SK-N-SH (cell line): ENCODE measurements around the gene ADGRL3. TPM values are rescaled to one million over a fixed set of nuclear protein-coding genes. Genes with fewer than 3 reads are reported as not detected.

Experiments
- CTCF ChIA-PET: fragments of 300-600, 350-600 bp; formaldehyde crosslinking; extraction: SDS; loops from one replicate; lab custom pipeline; 2021; lab: Yijun Ruan, JAX
- POLR2A ChIA-PET: fragments of 350-600 bp; sonication (Branson Sonifier 250); formaldehyde crosslinking; extraction: SDS; loops from one replicate; lab custom pipeline; 2020; ENCODE audit warnings: antibody characterized with exemption, inconsistent platforms; lab: Yijun Ruan, JAX
- DNase-seq: peaks from one replicate; pipeline ENCODE4 v3.0.0; 2012
- H2AFZ ChIP-seq: fragments of 200-600 bp; sonication (generic); 2 replicates; pipeline ENCODE4 v1.8.1; 2016; ENCODE audit warnings: antibody characterized with exemption, mild to moderate bottlenecking, low read depth
- H3F3A ChIP-seq: fragments of 200-600 bp; sonication (generic); replicated peaks from 2 replicates; pipeline ENCODE3; 2016; ENCODE audit warnings: antibody characterized with exemption, mild to moderate bottlenecking; ENCODE audit not compliant: insufficient read depth
- H3K27ac ChIP-seq, 2 experiments: fragments of 200-500 bp in 1 of 2; fragments of 200-600 bp in 1 of 2; sonication (Bioruptor generic) in 1 of 2; sonication (generic), shearing (Covaris generic) in 1 of 2; 2 replicates each; pipeline versions ENCODE4 v1.5.1 to v1.6.1; 2014 to 2016; ENCODE audit warnings: low read depth in 2 of 2, inconsistent platforms in 1 of 2, low read length in 1 of 2, mild to moderate bottlenecking in 1 of 2, mixed read lengths in 1 of 2
- H3K27me3 ChIP-seq: fragments of 200-600 bp; sonication (generic), shearing (Covaris generic); 2 replicates; pipeline ENCODE4 v1.6.1; 2016; ENCODE audit warnings: mixed run types; ENCODE audit not compliant: insufficient read depth
- H3K36me3 ChIP-seq, 2 experiments: fragments of 200-500 bp in 1 of 2; fragments of 200-600 bp in 1 of 2; sonication (Bioruptor generic) in 1 of 2; sonication (generic) in 1 of 2; replicated peaks in 1 of 2; 2 replicates each; pipeline versions ENCODE3 to v1.5.1; 2014 to 2016; ENCODE audit warnings: low read length in 1 of 2, mild to moderate bottlenecking in 1 of 2; ENCODE audit not compliant: insufficient read depth in 2 of 2, control insufficient read depth in 1 of 2
- H3K4me1 ChIP-seq, 2 experiments: fragments of 200-500 bp in 1 of 2; fragments of 200-600 bp in 1 of 2; sonication (Bioruptor generic) in 1 of 2; sonication (generic), shearing (Covaris generic) in 1 of 2; 2 replicates each; pipeline versions ENCODE4 v1.5.1 to v1.6.1; 2014 to 2016; ENCODE audit warnings: low read depth in 1 of 2, low read length in 1 of 2, mixed run types in 1 of 2; ENCODE audit not compliant: insufficient read depth in 2 of 2, control insufficient read depth in 1 of 2
- H3K4me2 ChIP-seq: fragments of 200-600 bp; sonication (generic), shearing (Covaris generic); 2 replicates; pipeline ENCODE4 v1.6.1; 2017; ENCODE audit warnings: mixed run types
- H3K4me3 ChIP-seq, 2 experiments: fragments of 200-500 bp in 1 of 2; fragments of 200-600 bp in 1 of 2; sonication (Bioruptor generic) in 1 of 2; sonication (generic), shearing (Covaris generic) in 1 of 2; 2 replicates each; pipeline versions ENCODE4 v1.5.1 to v1.8.1; 2014 to 2016; ENCODE audit warnings: low read depth in 2 of 2, inconsistent platforms in 1 of 2, low read length in 1 of 2, mild to moderate bottlenecking in 1 of 2, mixed read lengths in 1 of 2, moderate library complexity in 1 of 2
- H3K79me2 ChIP-seq: fragments of 200-600 bp; sonication (generic); 2 replicates; pipeline ENCODE4 v1.8.1; 2017; ENCODE audit warnings: mild to moderate bottlenecking; ENCODE audit not compliant: insufficient read depth
- H3K9ac ChIP-seq: fragments of 200-600 bp; sonication (generic); 2 replicates; pipeline ENCODE4 v1.6.1; 2017; ENCODE audit warnings: mixed run types
- H3K9me2 ChIP-seq: fragments of 200-600 bp; sonication (generic); 2 replicates; pipeline ENCODE4 v1.6.1; 2017; ENCODE audit warnings: mixed run types
- H3K9me3 ChIP-seq: fragments of 200-600 bp; sonication (generic); 2 replicates; pipeline ENCODE4 v1.6.1; 2017; ENCODE audit warnings: mixed run types, mild to moderate bottlenecking, moderate library complexity
- H4K20me1 ChIP-seq: fragments of 200-600 bp; sonication (generic); 2 replicates; pipeline ENCODE4 v1.6.1; 2017; ENCODE audit warnings: mild to moderate bottlenecking, mixed run types; ENCODE audit not compliant: insufficient read depth
- CHD2 ChIP-seq: fragments of 150-350 bp; IDR thresholded peaks from 2 replicates; pipeline ENCODE4 v1.6.1; 2018; ENCODE audit warnings: low read length; ENCODE audit not compliant: partially characterized antibody
- CTCF ChIP-seq: fragments of 200-600 bp; sonication (generic); IDR thresholded peaks from 2 replicates; pipeline ENCODE4 v1.6.1; 2017; ENCODE audit warnings: antibody characterized with exemption, mild to moderate bottlenecking, moderate library complexity
- ELF1 ChIP-seq: IDR thresholded peaks from 2 replicates; pipeline ENCODE4 v1.4.0; 2012
- EP300 ChIP-seq, 2 experiments: IDR thresholded peaks; 2 replicates each; pipeline versions ENCODE4 v1.4.0 to v1.6.1; 2012; ENCODE audit warnings: borderline replicate concordance in 1 of 2, low read depth in 1 of 2, low read length in 1 of 2
- MXI1 ChIP-seq: IDR thresholded peaks from 2 replicates; pipeline ENCODE4 v1.6.1; 2012; ENCODE audit warnings: mild to moderate bottlenecking, low read depth, low read length, improper control_type of control experiment
- POLR2AphosphoS5 ChIP-seq: IDR thresholded peaks from 2 replicates; pipeline ENCODE4 v1.6.1; 2012; ENCODE audit warnings: low read depth, low read length
- RCOR1 ChIP-seq: fragments of 150-350 bp; IDR thresholded peaks from 2 replicates; pipeline ENCODE4 v1.6.1; 2017; ENCODE audit warnings: antibody characterized with exemption, low read length
- RFX5 ChIP-seq: IDR thresholded peaks from 2 replicates; pipeline ENCODE4 v1.6.1; 2012; ENCODE audit warnings: mild to moderate bottlenecking, improper control_type of control experiment, low read length
- SMC3 ChIP-seq: IDR thresholded peaks from 2 replicates; pipeline ENCODE4 v1.6.1; 2012; ENCODE audit warnings: low read depth, low read length, improper control_type of control experiment
- TAF1 ChIP-seq: IDR thresholded peaks from 2 replicates; pipeline ENCODE4 v1.6.1; 2012; ENCODE audit warnings: low read depth, mild to moderate bottlenecking, low read length, moderate library complexity, borderline replicate concordance
- TCF12 ChIP-seq: IDR thresholded peaks from 2 replicates; pipeline ENCODE4 v1.4.0; 2012
- USF1 ChIP-seq: IDR thresholded peaks from 2 replicates; pipeline ENCODE4 v1.4.0; 2012; ENCODE audit warnings: low read depth, borderline replicate concordance
- YY1 ChIP-seq: IDR thresholded peaks from 2 replicates; pipeline ENCODE4 v1.4.0; 2012; ENCODE audit warnings: low read depth, mild to moderate bottlenecking
- WGBS: methylation state at CpG from one replicate; pipeline ENCODE4 v1.1.6; 2017; ENCODE audit warnings: low lambda C conversion rate; 5-methylcytosine and 5-hydroxymethylcytosine counted together
- polyA plus RNA-seq, 3 experiments: library from polyadenylated mRNA; depleted of rRNA; stranded (reverse); fragments of >200 nt; gene quantifications; 2 replicates each; pipeline ENCODE4 v1.2.3, GENCODE V29; 2012
- TF ChIP-seq, protein P1 (sequence below): fragments of 150-350 bp; IDR thresholded peaks from 2 replicates; pipeline ENCODE4 v1.6.1; 2016; ENCODE audit warnings: mild to moderate bottlenecking, low read depth, low read length

ADGRL3 gene
- polyA plus RNA-seq, 1 of the 3 experiments (the other 2 are of a cell fraction) = 0.03 TPM

DNA sequence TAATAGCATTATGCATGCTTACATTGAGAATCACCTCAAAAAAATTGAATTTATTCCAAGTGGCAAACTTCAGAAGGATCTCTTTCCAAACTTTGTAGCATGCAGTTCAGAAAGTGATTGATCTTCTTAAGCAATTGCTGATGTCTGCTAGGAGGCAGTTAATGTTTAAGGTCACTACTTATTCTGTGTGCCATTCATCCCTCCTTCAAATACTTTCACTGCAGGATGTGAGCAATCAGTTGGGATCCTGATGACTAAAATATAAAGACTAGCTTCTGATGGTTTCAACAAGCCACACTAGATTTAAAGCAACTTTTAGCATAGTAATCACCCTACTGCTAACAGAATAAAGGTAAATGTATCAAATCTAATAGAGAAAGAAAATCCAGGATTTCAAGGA lies 414.1 kb downstream of the ADGRL3 start:
- Histone ChIP-seq H3K9me2 (no peaks in the 10 kb centered on the region), H3K4me1 (no peaks in the 10 kb centered on the region), H3K9me3 (no peaks in the 10 kb centered on the region), H3K4me3 (no peak overlapping the region), H3K79me2 (no peaks in the 10 kb centered on the region), H3K4me2 (no peak overlapping the region), H3K27me3 (no peaks in the 10 kb centered on the region), H3K36me3 (no peaks in the 10 kb centered on the region), H4K20me1 (no peaks in the 10 kb centered on the region), H3K27ac (no peak overlapping the region), H2AFZ (no peak overlapping the region), H3F3A (no peaks in the 10 kb centered on the region), H3K9ac (no peak overlapping the region)
- ChIA-PET POLR2A (no interaction called here), CTCF (no interaction called here)
- DNase-seq = no peak
- TF ChIP-seq SMC3 = no peak
- no peak for TF ChIP-seq POLR2AphosphoS5
- TF ChIP-seq RFX5 = no peak
- no peak for TF ChIP-seq USF1
- TF ChIP-seq CTCF = no peak
- no peak for TF ChIP-seq EP300 (IDR thresholded peaks at IDR 0.05; ENCODE audit: borderline replicate concordance in 1 of 2, low read depth in 1 of 2, low read length in 1 of 2)
- TF ChIP-seq RCOR1 = no peak
- no peak for TF ChIP-seq YY1
- TF ChIP-seq CHD2 = no peak
- TF ChIP-seq ELF1 = no peak
- no peak for TF ChIP-seq MXI1
- no peak for TF ChIP-seq TCF12
- TF ChIP-seq, protein P1, sequence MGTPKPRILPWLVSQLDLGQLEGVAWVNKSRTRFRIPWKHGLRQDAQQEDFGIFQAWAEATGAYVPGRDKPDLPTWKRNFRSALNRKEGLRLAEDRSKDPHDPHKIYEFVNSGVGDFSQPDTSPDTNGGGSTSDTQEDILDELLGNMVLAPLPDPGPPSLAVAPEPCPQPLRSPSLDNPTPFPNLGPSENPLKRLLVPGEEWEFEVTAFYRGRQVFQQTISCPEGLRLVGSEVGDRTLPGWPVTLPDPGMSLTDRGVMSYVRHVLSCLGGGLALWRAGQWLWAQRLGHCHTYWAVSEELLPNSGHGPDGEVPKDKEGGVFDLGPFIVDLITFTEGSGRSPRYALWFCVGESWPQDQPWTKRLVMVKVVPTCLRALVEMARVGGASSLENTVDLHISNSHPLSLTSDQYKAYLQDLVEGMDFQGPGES = no peak

GRCh38 chr4:61619528-61619927 lies 419.4 kb downstream of the ADGRL3 start:
- POLR2A ChIA-PET = no interaction called here
- TF ChIP-seq TAF1 (no peak), CTCF (peak; percentile 17; the same call in 1 of the 2 replicates)
- Histone ChIP-seq H3F3A (no peaks in the 10 kb centered on the region), H3K4me3 (no peak overlapping the region), H4K20me1 (no peaks in the 10 kb centered on the region), H3K9ac (no peak overlapping the region), H3K9me2 (no peaks in the 10 kb centered on the region), H3K27me3 (no peaks in the 10 kb centered on the region), H3K36me3 (no peaks in the 10 kb centered on the region), H3K79me2 (no peaks in the 10 kb centered on the region), H3K27ac (no peak overlapping the region), H2AFZ (no peak overlapping the region), H3K9me3 (no peaks in the 10 kb centered on the region), H3K4me1 (no peaks in the 10 kb centered on the region), H3K4me2 (no peak overlapping the region)
- WGBS = 32% methylated on average over 4 of the region's 4 CpGs
- DNase-seq = no peak
- CTCF ChIA-PET = interaction anchor here (1.4 kb wide), 1 partner anchor 11 kb away, joined by 3 read pairs; no protein-coding TSS in a partner anchor
